Prostate gland (tissue), 2 donors: ENCODE results near the gene AKIRIN2.

Experiments
- POLR2A ChIP-seq: fragments of 450-650 bp; IDR thresholded peaks from one replicate; pipeline ENCODE4 v1.6.1; 2016; ENCODE audit warnings: antibody characterized with exemption, mild to moderate bottlenecking
- TF ChIP-seq, protein P1 (sequence below), 4 experiments: fragments of 200-600 bp in 2 of 4; fragments of 450-650 bp in 2 of 4; sonication (generic) in 2 of 4; IDR thresholded peaks; 1 replicate in 3 of 4; 2 replicates in 1 of 4; pipeline ENCODE4 v1.5.1; 2016 to 2019; ENCODE audit warnings: antibody characterized with exemption in 4 of 4, mild to moderate bottlenecking in 2 of 4, moderate library complexity in 2 of 4

DNA sequence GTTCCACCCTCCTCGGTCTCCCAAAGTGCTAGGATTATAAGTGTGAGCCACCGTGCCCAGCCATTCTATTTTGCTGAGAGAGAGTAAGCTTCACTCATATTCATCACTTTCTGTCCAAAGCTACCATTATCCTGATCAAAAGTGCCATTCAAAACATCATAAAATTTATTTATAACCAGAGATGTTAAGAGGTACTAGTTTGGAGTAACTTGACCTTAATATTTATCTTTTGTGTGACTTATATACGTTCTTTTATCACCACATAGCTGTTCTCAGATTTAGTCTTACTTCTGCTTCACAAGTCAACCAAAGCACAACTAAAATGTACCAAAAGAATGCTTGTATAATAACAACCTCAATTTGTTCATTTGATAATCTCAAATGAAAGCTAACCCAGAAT is 18.1 kb downstream of the AKIRIN2 start:
- no peak for TF ChIP-seq POLR2A
- TF ChIP-seq, protein P1, sequence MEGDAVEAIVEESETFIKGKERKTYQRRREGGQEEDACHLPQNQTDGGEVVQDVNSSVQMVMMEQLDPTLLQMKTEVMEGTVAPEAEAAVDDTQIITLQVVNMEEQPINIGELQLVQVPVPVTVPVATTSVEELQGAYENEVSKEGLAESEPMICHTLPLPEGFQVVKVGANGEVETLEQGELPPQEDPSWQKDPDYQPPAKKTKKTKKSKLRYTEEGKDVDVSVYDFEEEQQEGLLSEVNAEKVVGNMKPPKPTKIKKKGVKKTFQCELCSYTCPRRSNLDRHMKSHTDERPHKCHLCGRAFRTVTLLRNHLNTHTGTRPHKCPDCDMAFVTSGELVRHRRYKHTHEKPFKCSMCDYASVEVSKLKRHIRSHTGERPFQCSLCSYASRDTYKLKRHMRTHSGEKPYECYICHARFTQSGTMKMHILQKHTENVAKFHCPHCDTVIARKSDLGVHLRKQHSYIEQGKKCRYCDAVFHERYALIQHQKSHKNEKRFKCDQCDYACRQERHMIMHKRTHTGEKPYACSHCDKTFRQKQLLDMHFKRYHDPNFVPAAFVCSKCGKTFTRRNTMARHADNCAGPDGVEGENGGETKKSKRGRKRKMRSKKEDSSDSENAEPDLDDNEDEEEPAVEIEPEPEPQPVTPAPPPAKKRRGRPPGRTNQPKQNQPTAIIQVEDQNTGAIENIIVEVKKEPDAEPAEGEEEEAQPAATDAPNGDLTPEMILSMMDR (IDR thresholded peaks at IDR 0.05): no peak
